Activated CD4-positive, alpha-beta memory T cell treated with anti-CD3 and anti-CD28 coated beads, Interleukin-2, amount 10 ng/mL, durations not matched to agents 7 days and 5 days (primary cell): ENCODE results near the gene STXBP3. TPM values are rescaled to one million over a fixed set of nuclear protein-coding genes. Genes with fewer than 3 reads are reported as not detected.

Experiments used
- CTCF ChIA-PET: fragments of 350-600 bp; sonication (Branson Sonifier 250); formaldehyde crosslinking; loops from one replicate; lab custom pipeline; 2021; ENCODE audit warnings: antibody characterized with exemption, inconsistent platforms; lab: Charles Lee
- POLR2A ChIA-PET: fragments of 350-600 bp; sonication (Branson Sonifier 250); formaldehyde crosslinking; loops from one replicate; lab custom pipeline; 2021; ENCODE audit warnings: antibody characterized with exemption; lab: Charles Lee
- DNase-seq: peaks from one replicate; pipeline ENCODE4 v3.0.0-alpha.2; 2020
- H3K27ac Mint-ChIP-seq: one replicate; pipeline ENCODE4 v1.8.0; 2021; ENCODE audit warnings: mild to moderate bottlenecking, mixed read lengths
- H3K27me3 Mint-ChIP-seq: one replicate; pipeline ENCODE4 v1.8.0; 2021; ENCODE audit warnings: mixed read lengths
- H3K36me3 Mint-ChIP-seq: one replicate; pipeline ENCODE4 v1.8.0; 2021; ENCODE audit warnings: low read depth, mixed read lengths
- H3K4me1 Mint-ChIP-seq: one replicate; pipeline ENCODE4 v1.8.0; 2021; ENCODE audit warnings: mixed read lengths
- H3K4me3 Mint-ChIP-seq: one replicate; pipeline ENCODE4 v1.8.0; 2021; ENCODE audit warnings: mild to moderate bottlenecking, mixed read lengths
- H3K9me3 Mint-ChIP-seq: one replicate; pipeline ENCODE4 v1.8.0; 2021; ENCODE audit warnings: mixed read lengths
- total RNA-seq, 2 experiments: library from RNA; stranded (reverse); gene quantifications; one replicate each; pipeline ENCODE4 v1.2.3, GENCODE V29; 2021

The STXBP3 gene
- total RNA-seq, 2 experiments from 2014 or later = 55.9 to 60.8 TPM

- ChIA-PET CTCF (interaction anchor here (0.6 kb wide), 1 partner anchor 56 kb away, joined by 3 read pairs; the partner anchor contains the start of gene HENMT1), POLR2A (interaction anchor here (0.7 to 1.6 kb wide), 2 partner anchors 8 to 15 kb away, joined by 4 read pairs; no protein-coding TSS in a partner anchor)
- Mint-ChIP-seq H3K4me3 (no peak overlapping the region), H3K27ac (no peak overlapping the region), H3K27me3 (peaks cover 6% of the 10 kb centered on the region), H3K36me3 (no peaks in the 10 kb centered on the region), H3K9me3 (no peaks in the 10 kb centered on the region), H3K4me1 (no peaks in the 10 kb centered on the region)
- no peak for DNase-seq
Measured at GRCh38 chr1:108716437-108717230, 29.8 kb upstream of the STXBP3 start.

GRCh38 chr1:108717774-108718316 is 28.6 kb upstream of the STXBP3 start:
- no peak overlapping the region for H3K4me3 Mint-ChIP-seq
- no peak for DNase-seq
- peaks cover 6% of the 10 kb centered on the region for H3K27me3 Mint-ChIP-seq
- H3K36me3 Mint-ChIP-seq = no peaks in the 10 kb centered on the region
- H3K4me1 Mint-ChIP-seq = peaks cover 2% of the 10 kb centered on the region
- H3K9me3 Mint-ChIP-seq = no peaks in the 10 kb centered on the region
- H3K27ac Mint-ChIP-seq = no peak overlapping the region
- POLR2A ChIA-PET = interaction anchor here (0.7 kb wide), 1 partner anchor 9 kb away, joined by 4 read pairs; no protein-coding TSS in a partner anchor
- CTCF ChIA-PET = no interaction called here

- Mint-ChIP-seq H3K9me3 (no peaks in the 10 kb centered on the region), H3K36me3 (no peaks in the 10 kb centered on the region), H3K27ac (no peak overlapping the region), H3K27me3 (peaks cover 6% of the 10 kb centered on the region), H3K4me1 (peaks cover 2% of the 10 kb centered on the region), H3K4me3 (no peak overlapping the region)
- ChIA-PET CTCF (interaction anchor here (1.0 kb wide), 1 partner anchor 10 kb away, joined by 3 read pairs; no protein-coding TSS in a partner anchor), POLR2A (no interaction called here)
- DNase-seq = no peak
Measured at GRCh38 chr1:108718927-108719655, 27.4 kb upstream of the STXBP3 start.

- peaks cover 6% of the 10 kb centered on the region for H3K27me3 Mint-ChIP-seq
- ChIA-PET CTCF (interaction anchor here (0.9 kb wide), 1 partner anchor 10 kb away, joined by 3 read pairs; no protein-coding TSS in a partner anchor), POLR2A (no interaction called here)
- no peak for DNase-seq
- H3K9me3 Mint-ChIP-seq = no peaks in the 10 kb centered on the region
- no peaks in the 10 kb centered on the region for H3K36me3 Mint-ChIP-seq
- peaks cover 2% of the 10 kb centered on the region for H3K4me1 Mint-ChIP-seq
- H3K27ac Mint-ChIP-seq = no peak overlapping the region
- H3K4me3 Mint-ChIP-seq = no peak overlapping the region
Measured at GRCh38 chr1:108719656-108720435, 26.6 kb upstream of the STXBP3 start.

GRCh38 chr1:108722292-108722691 is 24.2 kb upstream of the STXBP3 start:
- Mint-ChIP-seq H3K9me3 (no peaks in the 10 kb centered on the region), H3K4me1 (peaks cover 2% of the 10 kb centered on the region), H3K27me3 (peaks cover 4% of the 10 kb centered on the region), H3K27ac (no peak overlapping the region), H3K4me3 (no peak overlapping the region), H3K36me3 (no peaks in the 10 kb centered on the region)
- no peak for DNase-seq
- ChIA-PET POLR2A (interaction anchor here (2.2 kb wide), 1 partner anchor 30 kb away, joined by 7 read pairs; the partner anchor contains the start of gene PRPF38B), CTCF (no interaction called here)

GRCh38 chr1:108725906-108726305 is 20.6 kb upstream of the STXBP3 start:
- no peak for DNase-seq
- ChIA-PET POLR2A (no interaction called here), CTCF (no interaction called here)
- peaks cover 2% of the 10 kb centered on the region for H3K4me1 Mint-ChIP-seq
- H3K27ac Mint-ChIP-seq = no peak overlapping the region
- no peaks in the 10 kb centered on the region for H3K36me3 Mint-ChIP-seq
- H3K4me3 Mint-ChIP-seq = no peak overlapping the region
- no peaks in the 10 kb centered on the region for H3K9me3 Mint-ChIP-seq
- H3K27me3 Mint-ChIP-seq = peaks cover 8% of the 10 kb centered on the region

GRCh38 chr1:108728327-108728923 is 18.0 kb upstream of the STXBP3 start:
- POLR2A ChIA-PET = no interaction called here
- Mint-ChIP-seq H3K27ac (no peak overlapping the region), H3K4me1 (no peaks in the 10 kb centered on the region), H3K27me3 (peaks cover 9% of the 10 kb centered on the region), H3K4me3 (no peak overlapping the region), H3K36me3 (no peaks in the 10 kb centered on the region), H3K9me3 (no peaks in the 10 kb centered on the region)
- CTCF ChIA-PET = interaction anchor here (1.5 kb wide), 1 partner anchor 10 kb away, joined by 3 read pairs; no protein-coding TSS in a partner anchor
- no peak for DNase-seq

GRCh38 chr1:108729481-108729880 is 17.0 kb upstream of the STXBP3 start:
- H3K9me3 Mint-ChIP-seq = no peaks in the 10 kb centered on the region
- no peaks in the 10 kb centered on the region for H3K36me3 Mint-ChIP-seq
- H3K27me3 Mint-ChIP-seq = peaks cover 9% of the 10 kb centered on the region
- H3K27ac Mint-ChIP-seq = no peak overlapping the region
- no peak overlapping the region for H3K4me3 Mint-ChIP-seq
- no peak for DNase-seq
- ChIA-PET CTCF (interaction anchor here (0.7 to 1.5 kb wide), 3 partner anchors 9 to 887 kb away, joined by 3 read pairs; no protein-coding TSS in a partner anchor), POLR2A (no interaction called here)
- no peaks in the 10 kb centered on the region for H3K4me1 Mint-ChIP-seq

- Mint-ChIP-seq H3K4me1 (no peaks in the 10 kb centered on the region), H3K36me3 (no peaks in the 10 kb centered on the region), H3K27ac (no peak overlapping the region), H3K4me3 (no peak overlapping the region), H3K9me3 (no peaks in the 10 kb centered on the region), H3K27me3 (peaks cover 13% of the 10 kb centered on the region)
- DNase-seq = no peak
- POLR2A ChIA-PET = no interaction called here
- CTCF ChIA-PET = no interaction called here
Measured at GRCh38 chr1:108732398-108732797, 14.1 kb upstream of the STXBP3 start.

- CTCF ChIA-PET = interaction anchor here (1.1 to 1.3 kb wide), 2 partner anchors 10 to 94 kb away, joined by 3 to 4 read pairs; no protein-coding TSS in a partner anchor
- no peak overlapping the region for H3K27ac Mint-ChIP-seq
Measured at GRCh38 chr1:108734171-108734865, 12.2 kb upstream of the STXBP3 start.

GRCh38 chr1:108742253-108742652 is 4.2 kb upstream of the STXBP3 start:
- H3K4me1 Mint-ChIP-seq = peaks cover 10% of the 10 kb centered on the region
- H3K27ac Mint-ChIP-seq = no peak overlapping the region
- no peaks in the 10 kb centered on the region for H3K9me3 Mint-ChIP-seq
- H3K27me3 Mint-ChIP-seq = no peaks in the 10 kb centered on the region
- peaks cover 8% of the 10 kb centered on the region for H3K36me3 Mint-ChIP-seq
- no peak overlapping the region for H3K4me3 Mint-ChIP-seq
- POLR2A ChIA-PET = interaction anchor here (3.0 kb wide), 1 partner anchor 51 kb away, joined by 14 read pairs; the partner anchor contains the start of gene PRPF38B
- CTCF ChIA-PET = interaction anchor here (0.9 kb wide), 1 partner anchor 27 kb away, joined by 3 read pairs; no protein-coding TSS in a partner anchor
- DNase-seq = no peak

More at GRCh38 chr1:108734171-108734865, 12.2 kb upstream of the STXBP3 start:
- Mint-ChIP-seq H3K4me3 (no peak overlapping the region), H3K36me3 (no peaks in the 10 kb centered on the region), H3K27me3 (peaks cover 13% of the 10 kb centered on the region), H3K4me1 (no peaks in the 10 kb centered on the region), H3K9me3 (no peaks in the 10 kb centered on the region)
- DNase-seq = no peak
- POLR2A ChIA-PET = interaction anchor here (1.1 kb wide), 1 partner anchor 73 kb away, joined by 3 read pairs; no protein-coding TSS in a partner anchor
